Measurements from ENCODE around the gene TRDMT1. TPM values are rescaled to one million over a fixed set of nuclear protein-coding genes. Genes with fewer than 3 reads are reported as not detected.

Gene TRDMT1
- total RNA-seq, 4 donors from 2014 or later, result 29.4 to 39.7 (median 31.7) TPM

DNA sequence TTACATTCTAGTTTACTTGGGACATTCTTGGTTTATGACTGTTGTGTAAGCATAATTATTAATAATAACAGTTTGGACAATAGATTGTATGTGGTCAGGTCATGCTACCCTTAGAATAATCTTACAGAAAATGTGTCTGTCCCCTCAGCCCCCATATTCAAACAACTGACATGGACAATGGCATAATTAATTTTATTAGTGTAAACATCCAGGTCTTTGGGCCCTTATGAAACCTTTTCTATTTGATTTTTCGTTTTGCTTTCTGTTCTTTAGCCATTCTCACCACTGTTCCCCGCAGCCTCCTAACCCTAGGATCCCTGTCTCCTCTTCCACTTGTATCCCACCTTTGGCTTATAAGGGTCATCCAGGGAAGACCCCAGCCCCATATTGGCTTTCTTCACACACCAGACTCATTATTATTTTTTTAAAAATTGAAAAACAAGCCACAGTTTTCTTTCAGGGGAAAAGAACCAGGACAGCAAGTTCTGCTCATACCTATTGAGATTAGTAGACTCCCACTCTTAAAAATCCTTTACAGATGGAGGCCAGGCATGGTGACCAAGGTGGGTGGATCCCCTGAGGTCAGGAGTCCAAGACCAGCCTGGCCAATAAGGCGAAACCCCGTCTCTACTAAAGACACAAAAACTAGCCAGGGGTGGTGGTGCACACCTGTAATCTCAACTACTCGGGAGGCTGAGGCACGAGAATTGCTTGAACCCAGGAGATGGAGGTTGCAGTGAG is 38.0 kb upstream of the TRDMT1 start:
- peaks cover 22 to 30% of the 10 kb centered on the region in 2 donors for H3K4me1 ChIP-seq
- H3K27me3 ChIP-seq, result no peaks in the 10 kb centered on the region
- intact Hi-C loops (cut with DNase I), result no loop called here
- TF ChIP-seq, protein P1, sequence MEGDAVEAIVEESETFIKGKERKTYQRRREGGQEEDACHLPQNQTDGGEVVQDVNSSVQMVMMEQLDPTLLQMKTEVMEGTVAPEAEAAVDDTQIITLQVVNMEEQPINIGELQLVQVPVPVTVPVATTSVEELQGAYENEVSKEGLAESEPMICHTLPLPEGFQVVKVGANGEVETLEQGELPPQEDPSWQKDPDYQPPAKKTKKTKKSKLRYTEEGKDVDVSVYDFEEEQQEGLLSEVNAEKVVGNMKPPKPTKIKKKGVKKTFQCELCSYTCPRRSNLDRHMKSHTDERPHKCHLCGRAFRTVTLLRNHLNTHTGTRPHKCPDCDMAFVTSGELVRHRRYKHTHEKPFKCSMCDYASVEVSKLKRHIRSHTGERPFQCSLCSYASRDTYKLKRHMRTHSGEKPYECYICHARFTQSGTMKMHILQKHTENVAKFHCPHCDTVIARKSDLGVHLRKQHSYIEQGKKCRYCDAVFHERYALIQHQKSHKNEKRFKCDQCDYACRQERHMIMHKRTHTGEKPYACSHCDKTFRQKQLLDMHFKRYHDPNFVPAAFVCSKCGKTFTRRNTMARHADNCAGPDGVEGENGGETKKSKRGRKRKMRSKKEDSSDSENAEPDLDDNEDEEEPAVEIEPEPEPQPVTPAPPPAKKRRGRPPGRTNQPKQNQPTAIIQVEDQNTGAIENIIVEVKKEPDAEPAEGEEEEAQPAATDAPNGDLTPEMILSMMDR (IDR thresholded peaks at IDR 0.05), result no peak
- no peak for TF ChIP-seq POLR2A (IDR thresholded peaks at IDR 0.05)
- peak overlapping the region; percentile 0 to 56 (median 44) for H3K27ac ChIP-seq
- no peak for DNase-seq
- no peak overlapping the region for H3K4me3 ChIP-seq (replicated peaks in 1 of 3)
- H3K9me3 ChIP-seq, result no peaks in the 10 kb centered on the region
- WGBS, 2 donors, result 93 to 94% methylated on average over 6 of the region's 6 CpGs
- peaks cover 32 to 37% of the 10 kb centered on the region in 2 donors for H3K36me3 ChIP-seq

- Histone ChIP-seq H3K27ac (peak overlapping the region; percentile 30 to 56 (median 44)), H3K4me3 (replicated peaks in 1 of 3) (no peak overlapping the region), H3K27me3 (no peaks in the 10 kb centered on the region), H3K36me3 (peaks cover 40 to 45% of the 10 kb centered on the region in 2 donors), H3K4me1 (peaks cover 31 to 37% of the 10 kb centered on the region in 2 donors), H3K9me3 (no peaks in the 10 kb centered on the region)
- intact Hi-C loops (cut with DNase I), result no loop called here
- WGBS, 2 donors, result 43 to 44% methylated on average over 12 of the region's 12 CpGs
- TF ChIP-seq, protein P1 (IDR thresholded peaks at IDR 0.05), result peak in 2 of 6 experiments; percentile 13 to 15
- peak in 1 of 2 donors; percentile 44 for TF ChIP-seq POLR2A (IDR thresholded peaks at IDR 0.05)
- peak; percentile 57 to 70 for DNase-seq
These were observed 37.2 kb upstream of the TRDMT1 start for GRCh38 chr10:17238445-17239291.

- Histone ChIP-seq H3K9me3 (no peaks in the 10 kb centered on the region), H3K27ac (peak overlapping the region; percentile 30 to 56 (median 44)), H3K4me1 (peaks cover 38 to 44% of the 10 kb centered on the region in 2 donors), H3K36me3 (peaks cover 47 to 52% of the 10 kb centered on the region in 2 donors), H3K27me3 (no peaks in the 10 kb centered on the region), H3K4me3 (replicated peaks in 1 of 3) (no peak overlapping the region)
- no peak for DNase-seq
- intact Hi-C loops (cut with DNase I), result no loop called here
- TF ChIP-seq, protein P1 (IDR thresholded peaks at IDR 0.05), result no peak
- TF ChIP-seq POLR2A (IDR thresholded peaks at IDR 0.05), result no peak
- 83 to 92% methylated on average over 4 of the region's 4 CpGs for WGBS, 2 donors
These were observed 36.5 kb upstream of the TRDMT1 start for GRCh38 chr10:17237915-17238444.

GRCh38 chr10:17237149-17237527 is 35.7 kb upstream of the TRDMT1 start:
- no peak for DNase-seq
- Histone ChIP-seq H3K4me3 (replicated peaks in 1 of 3) (no peak overlapping the region), H3K27ac (no peak overlapping the region), H3K36me3 (peaks cover 55 to 60% of the 10 kb centered on the region in 2 donors), H3K9me3 (no peaks in the 10 kb centered on the region), H3K4me1 (peaks cover 46 to 52% of the 10 kb centered on the region in 2 donors), H3K27me3 (no peaks in the 10 kb centered on the region)
- intact Hi-C loops (cut with DNase I), result no loop called here
- TF ChIP-seq, protein P1 (IDR thresholded peaks at IDR 0.05), result no peak
- TF ChIP-seq POLR2A (IDR thresholded peaks at IDR 0.05), result no peak
- WGBS, 2 donors, result 80 to 85% methylated on average over 5 of the region's 5 CpGs

Measured in thyroid gland (tissue), 4 donors.